ENCODE results near the gene GPATCH8.

GPATCH8 gene

DNA sequence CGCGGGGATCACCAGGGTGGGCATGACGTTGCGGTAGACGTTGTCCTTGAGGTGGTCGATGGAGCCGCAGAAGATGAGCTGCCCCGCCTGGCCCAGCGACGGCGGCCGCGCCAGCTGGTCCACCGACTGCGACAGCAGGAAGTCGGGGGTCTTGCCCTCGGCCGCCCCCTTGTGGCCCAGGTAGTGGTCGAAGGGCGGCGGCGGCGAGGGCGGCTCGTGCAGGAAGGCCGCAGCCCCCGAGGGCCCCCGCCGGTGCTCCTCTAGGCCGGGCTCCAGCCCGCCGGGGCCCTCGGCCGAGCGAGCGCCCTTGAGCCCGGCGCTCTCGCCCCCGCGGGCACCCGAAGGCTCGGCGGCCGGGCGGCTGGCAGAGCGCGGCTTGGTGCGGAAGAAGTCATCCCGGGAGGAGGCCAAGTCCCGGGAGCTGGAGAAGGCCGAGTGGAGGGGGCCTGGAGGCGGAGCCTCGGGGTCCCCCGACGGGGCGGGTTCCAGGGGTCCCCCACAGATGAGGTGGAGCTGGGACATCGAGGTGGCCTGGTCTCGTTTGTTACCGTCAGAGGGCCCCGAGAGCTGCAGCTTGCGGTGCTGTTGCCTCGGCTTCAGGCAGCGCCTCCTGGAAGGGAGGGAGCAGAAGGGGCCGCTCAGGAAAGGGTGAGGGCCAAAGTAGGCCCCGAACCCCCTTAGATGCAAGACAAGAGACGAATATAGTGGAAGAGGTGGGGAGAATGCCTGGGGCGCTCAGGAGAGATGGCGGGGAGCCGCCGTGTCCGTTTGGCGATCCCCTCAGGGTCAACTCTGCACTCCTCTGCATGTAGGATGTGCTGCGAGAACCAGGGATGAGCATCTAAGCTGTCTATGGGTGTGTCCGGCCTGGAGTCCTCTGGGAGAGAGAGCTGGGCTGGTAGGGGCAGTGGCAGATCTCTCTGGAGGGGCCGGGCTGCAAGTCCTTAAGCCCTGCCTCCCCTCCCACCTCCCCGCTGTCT is 148.3 kb downstream of the GPATCH8 start:
- DNase-seq (ENCODE audit: low spot score) = peak; percentile 67

DNA sequence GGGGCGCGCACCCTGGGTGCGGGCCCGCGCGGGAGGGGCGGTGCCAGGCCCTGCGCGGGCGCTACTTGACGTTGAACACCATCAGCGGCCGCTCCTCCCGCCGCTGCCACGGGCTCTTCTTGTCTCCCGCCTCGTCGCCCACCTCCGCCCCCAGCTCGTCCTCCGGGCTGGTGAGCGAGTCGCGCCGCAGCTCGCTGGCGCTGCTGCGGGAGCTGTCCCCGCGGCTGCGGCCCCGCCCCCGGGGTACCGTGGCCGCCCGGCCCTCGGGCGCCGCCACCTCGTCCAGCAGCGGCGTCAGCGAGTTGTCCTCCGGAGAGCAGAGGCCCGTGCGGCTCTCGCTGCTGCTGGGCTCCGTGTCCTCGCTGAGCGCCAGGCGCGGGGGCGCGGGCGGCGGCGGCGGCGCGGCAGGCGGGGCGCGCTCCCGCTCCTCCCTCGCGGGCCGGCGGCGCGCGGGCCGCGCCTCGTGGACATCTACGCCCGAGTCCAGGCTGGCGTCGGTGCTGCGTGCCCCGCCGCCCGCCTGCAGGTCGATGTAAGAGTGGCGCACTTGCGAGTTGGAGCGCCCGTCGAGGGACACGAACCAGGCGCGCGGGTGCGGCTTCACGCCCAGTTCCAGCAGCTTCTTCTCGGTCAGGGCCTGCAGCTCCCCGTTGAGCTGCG is 149.4 kb downstream of the GPATCH8 start:
- DNase-seq (ENCODE audit: low spot score) = no peak

DNA sequence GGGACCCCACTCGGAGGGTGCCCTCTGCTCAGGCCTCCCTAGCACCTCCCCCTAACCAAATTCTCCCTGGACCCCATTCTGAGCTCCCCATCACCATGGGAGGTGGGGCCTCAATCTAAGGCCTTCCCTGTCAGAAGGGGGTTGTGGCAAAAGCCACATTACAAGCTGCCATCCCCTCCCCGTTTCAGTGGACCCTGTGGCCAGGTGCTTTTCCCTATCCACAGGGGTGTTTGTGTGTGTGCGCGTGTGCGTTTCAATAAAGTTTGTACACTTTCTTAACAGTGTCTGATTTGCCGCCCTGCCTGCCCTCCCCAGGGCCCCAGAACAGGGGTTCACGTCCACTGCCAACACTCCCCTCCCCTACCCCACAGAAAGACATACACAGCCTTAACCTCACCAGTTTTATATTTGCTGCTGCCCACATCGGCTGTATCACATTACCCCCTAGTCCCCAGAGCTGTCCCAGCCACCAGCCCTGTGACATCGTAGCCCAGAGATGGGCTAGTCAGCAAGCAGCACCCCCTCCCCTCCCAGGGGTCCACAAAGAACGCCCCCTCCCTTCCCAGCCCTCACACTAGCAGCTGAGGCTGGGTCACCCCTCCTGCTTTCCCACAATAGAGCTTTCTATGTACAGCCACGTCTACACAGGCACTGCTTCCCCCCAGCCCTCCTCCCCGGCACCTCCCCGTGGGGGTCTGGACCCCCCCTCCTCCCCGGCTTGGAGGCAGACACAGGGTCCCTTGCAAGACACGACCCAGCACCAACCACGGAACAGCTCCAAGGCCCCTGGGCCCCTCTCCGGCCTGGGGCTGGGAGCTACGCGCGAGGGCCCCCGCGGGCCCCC is 150.2 kb downstream of the GPATCH8 start:
- no peak for DNase-seq (ENCODE audit: low spot score)

DNA sequence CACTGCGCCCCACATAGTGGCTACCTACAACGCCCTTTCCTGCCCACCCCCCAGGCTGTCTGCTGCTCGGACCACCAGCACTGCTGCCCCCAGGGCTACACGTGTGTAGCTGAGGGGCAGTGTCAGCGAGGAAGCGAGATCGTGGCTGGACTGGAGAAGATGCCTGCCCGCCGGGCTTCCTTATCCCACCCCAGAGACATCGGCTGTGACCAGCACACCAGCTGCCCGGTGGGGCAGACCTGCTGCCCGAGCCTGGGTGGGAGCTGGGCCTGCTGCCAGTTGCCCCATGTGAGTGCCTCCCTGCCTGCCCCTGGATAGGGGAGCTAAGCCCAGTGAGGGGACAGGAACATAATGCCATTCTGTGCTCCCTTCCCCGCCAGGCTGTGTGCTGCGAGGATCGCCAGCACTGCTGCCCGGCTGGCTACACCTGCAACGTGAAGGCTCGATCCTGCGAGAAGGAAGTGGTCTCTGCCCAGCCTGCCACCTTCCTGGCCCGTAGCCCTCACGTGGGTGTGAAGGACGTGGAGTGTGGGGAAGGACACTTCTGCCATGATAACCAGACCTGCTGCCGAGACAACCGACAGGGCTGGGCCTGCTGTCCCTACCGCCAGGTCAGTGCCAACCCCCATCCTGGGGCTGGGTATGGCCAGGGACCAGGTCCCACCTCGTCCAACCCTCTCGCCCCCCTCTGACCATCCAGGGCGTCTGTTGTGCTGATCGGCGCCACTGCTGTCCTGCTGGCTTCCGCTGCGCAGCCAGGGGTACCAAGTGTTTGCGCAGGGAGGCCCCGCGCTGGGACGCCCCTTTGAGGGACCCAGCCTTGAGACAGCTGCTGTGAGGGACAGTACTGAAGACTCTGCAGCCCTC is 151.0 kb downstream of the GPATCH8 start:
- DNase-seq (ENCODE audit: low spot score) = no peak

DNA sequence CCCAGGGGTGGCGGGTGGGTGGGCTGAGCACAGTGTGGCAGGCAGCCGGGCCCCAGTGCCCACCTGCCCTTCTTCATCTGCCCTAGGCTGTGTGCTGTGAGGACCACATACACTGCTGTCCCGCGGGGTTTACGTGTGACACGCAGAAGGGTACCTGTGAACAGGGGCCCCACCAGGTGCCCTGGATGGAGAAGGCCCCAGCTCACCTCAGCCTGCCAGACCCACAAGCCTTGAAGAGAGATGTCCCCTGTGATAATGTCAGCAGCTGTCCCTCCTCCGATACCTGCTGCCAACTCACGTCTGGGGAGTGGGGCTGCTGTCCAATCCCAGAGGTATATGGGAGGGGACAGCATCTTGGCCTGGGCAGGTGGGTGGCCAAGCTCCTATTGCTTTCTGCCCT is 151.7 kb downstream of the GPATCH8 start:
- DNase-seq (ENCODE audit: low spot score) = no peak

DNA sequence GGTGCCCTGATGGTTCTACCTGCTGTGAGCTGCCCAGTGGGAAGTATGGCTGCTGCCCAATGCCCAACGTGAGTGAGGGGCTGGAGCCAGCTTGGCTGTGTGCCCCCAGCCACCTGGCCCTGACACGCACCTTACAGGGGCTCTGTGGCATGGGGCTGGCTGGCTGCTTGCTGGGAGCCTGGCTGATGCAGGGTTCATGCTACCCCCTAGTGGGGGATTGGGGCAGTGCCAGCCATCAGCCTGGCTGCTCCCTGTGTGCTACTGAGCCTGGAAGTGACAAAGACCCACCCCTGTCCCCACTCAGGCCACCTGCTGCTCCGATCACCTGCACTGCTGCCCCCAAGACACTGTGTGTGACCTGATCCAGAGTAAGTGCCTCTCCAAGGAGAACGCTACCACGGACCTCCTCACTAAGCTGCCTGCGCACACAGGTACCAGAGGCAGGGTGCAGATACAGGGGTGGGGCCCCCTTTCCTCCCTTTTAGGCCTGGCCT is 152.4 kb downstream of the GPATCH8 start:
- DNase-seq (ENCODE audit: low spot score) = peak; percentile 85

DNA sequence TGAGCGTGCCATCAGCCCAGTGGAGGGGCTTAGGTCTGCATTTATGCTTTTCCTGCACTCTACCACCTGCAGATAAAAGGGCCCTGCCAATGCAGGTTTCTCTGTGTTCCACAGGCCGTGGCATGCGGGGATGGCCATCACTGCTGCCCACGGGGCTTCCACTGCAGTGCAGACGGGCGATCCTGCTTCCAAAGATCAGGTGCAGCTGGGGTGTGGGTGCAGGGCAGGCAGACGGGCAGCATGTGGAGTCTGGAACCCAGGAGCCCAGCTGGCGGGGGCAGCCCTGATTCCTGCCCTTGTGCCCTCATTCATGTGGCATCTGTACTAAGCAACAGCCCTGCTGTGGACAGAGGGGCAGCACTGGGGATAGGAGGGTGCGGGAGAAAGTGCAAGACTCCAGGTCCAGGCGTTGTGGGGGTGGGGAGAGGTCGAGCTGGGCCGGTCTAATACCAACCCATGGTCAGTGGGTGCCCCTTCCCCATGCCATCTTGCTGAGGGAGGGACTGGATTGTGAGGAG is 153.6 kb downstream of the GPATCH8 start:
- DNase-seq (ENCODE audit: low spot score) = no peak

DNA sequence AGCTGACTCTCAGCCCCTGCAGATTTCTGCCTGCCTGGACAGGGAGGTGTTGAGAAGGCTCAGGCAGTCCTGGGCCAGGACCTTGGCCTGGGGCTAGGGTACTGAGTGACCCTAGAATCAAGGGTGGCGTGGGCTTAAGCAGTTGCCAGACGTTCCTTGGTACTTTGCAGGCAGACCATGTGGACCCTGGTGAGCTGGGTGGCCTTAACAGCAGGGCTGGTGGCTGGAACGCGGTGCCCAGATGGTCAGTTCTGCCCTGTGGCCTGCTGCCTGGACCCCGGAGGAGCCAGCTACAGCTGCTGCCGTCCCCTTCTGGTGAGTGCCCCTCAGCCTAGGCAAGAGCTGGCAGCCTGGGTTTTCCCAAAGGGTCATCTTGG is 154.2 kb downstream of the GPATCH8 start:
- no peak for DNase-seq (ENCODE audit: low spot score)

DNA sequence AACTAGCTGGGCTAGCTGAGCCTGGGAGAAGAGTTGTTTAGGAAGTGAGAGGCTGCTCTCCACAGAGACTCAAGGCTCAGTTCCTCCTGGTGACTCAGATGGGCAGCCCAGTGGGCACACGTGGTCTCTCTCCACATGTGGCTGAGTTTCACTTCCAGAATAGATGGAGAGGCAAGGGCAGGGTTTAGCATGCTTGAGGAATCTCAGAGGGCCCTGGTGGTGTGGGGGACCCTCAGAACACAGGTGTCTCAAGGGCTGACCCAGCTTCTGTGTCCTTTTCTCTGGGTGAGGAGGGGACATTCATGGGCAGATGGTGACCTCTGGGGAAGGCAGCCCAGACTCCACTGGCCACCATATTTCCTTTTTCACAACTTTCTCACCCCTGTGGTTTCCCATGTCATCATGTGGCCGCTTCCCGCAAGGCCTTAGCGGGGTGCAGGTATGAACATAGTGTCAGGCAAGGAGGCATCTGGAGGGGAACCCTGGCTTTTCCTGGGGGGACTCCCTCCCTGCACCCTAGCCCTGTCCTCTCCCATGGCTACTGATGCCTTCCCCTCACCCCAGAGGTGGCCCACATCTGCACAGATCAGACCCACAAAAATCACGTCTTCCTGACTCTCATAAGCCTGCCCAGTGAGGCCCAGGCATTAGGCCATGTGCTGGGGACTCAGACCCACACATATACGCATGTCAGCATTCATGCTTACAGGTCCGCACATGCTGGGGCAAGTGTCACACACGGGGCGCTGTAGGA is 154.8 kb downstream of the GPATCH8 start:
- DNase-seq (ENCODE audit: low spot score) = peak; percentile 93
